DOHH2 (cell line): ENCODE results near the gene SRBD1.

Experiments
- H3F3A ChIP-seq: fragments of 200-600 bp; sonication (generic), shearing (Covaris generic); 2 replicates; pipeline ENCODE4 v1.6.0; 2016; ENCODE audit warnings: antibody characterized with exemption, mild to moderate bottlenecking; ENCODE audit not compliant: control insufficient read depth, insufficient read depth
- H3K27ac ChIP-seq: fragments of 200-600 bp; sonication (generic); 2 replicates; pipeline ENCODE4 v1.5.1; 2014; ENCODE audit warnings: low read depth, mild to moderate bottlenecking, low read length, moderate library complexity
- H3K27me3 ChIP-seq: fragments of 200-600 bp; sonication (generic); 2 replicates; pipeline ENCODE4 v1.6.1; 2014; ENCODE audit warnings: mild to moderate bottlenecking, low read length, mixed read lengths; ENCODE audit not compliant: control insufficient read depth
- H3K36me3 ChIP-seq: fragments of 200-600 bp; sonication (generic); 2 replicates; pipeline ENCODE4 v1.6.1; 2014; ENCODE audit warnings: mild to moderate bottlenecking, low read length, moderate library complexity, mixed read lengths; ENCODE audit not compliant: control insufficient read depth
- H3K4me1 ChIP-seq: fragments of 200-600 bp; sonication (generic); 2 replicates; pipeline ENCODE4 v1.6.1; 2014; ENCODE audit warnings: mild to moderate bottlenecking, low read length, mixed read lengths; ENCODE audit not compliant: control insufficient read depth
- H3K4me2 ChIP-seq: fragments of 200-600 bp; sonication (generic); 2 replicates; pipeline ENCODE4 v1.6.0; 2014; ENCODE audit warnings: mild to moderate bottlenecking, low read length, moderate library complexity
- H3K4me3 ChIP-seq: fragments of 200-600 bp; sonication (generic); 2 replicates; pipeline ENCODE4 v1.5.1; 2014; ENCODE audit warnings: mild to moderate bottlenecking, low read length, mixed read lengths
- H3K79me2 ChIP-seq: fragments of 200-600 bp; sonication (generic); 2 replicates; pipeline ENCODE4 v1.6.1; 2014; ENCODE audit warnings: mild to moderate bottlenecking, low read length, mixed read lengths; ENCODE audit not compliant: control insufficient read depth
- H3K9me2 ChIP-seq: fragments of 200-600 bp; sonication (generic); replicated peaks from 2 replicates; pipeline ENCODE4 v1.6.1; 2014; ENCODE audit warnings: mild to moderate bottlenecking, low read length, mixed read lengths; ENCODE audit not compliant: control insufficient read depth
- H3K9me3 ChIP-seq: fragments of 200-600 bp; sonication (generic); 2 replicates; pipeline ENCODE4 v1.6.1; 2014; ENCODE audit warnings: antibody characterized with exemption, low read length, mixed read lengths; ENCODE audit not compliant: control insufficient read depth, insufficient read depth
- H4K20me1 ChIP-seq: fragments of 200-600 bp; sonication (generic); 2 replicates; pipeline ENCODE4 v1.6.0; 2014; ENCODE audit warnings: low read depth, mild to moderate bottlenecking, antibody characterized with exemption, low read length, moderate library complexity; ENCODE audit not compliant: control insufficient read depth, insufficient read depth
- CTCF ChIP-seq: fragments of 200-600 bp; sonication (generic); IDR thresholded peaks from one replicate; pipeline ENCODE4 v1.5.1; 2014; ENCODE audit warnings: antibody characterized with exemption, mild to moderate bottlenecking, low read depth, low read length; ENCODE audit not compliant: poor library complexity, severe bottlenecking
- EZH2phosphoT487 ChIP-seq: fragments of 200-600 bp; sonication (generic); IDR thresholded peaks from 2 replicates; pipeline ENCODE4 v1.6.1; 2017; ENCODE audit warnings: borderline replicate concordance, mild to moderate bottlenecking, antibody characterized with exemption, low read length, moderate library complexity, mixed read lengths

Gene SRBD1

GRCh38 chr2:45637440-45637839, 26.4 kb upstream of the SRBD1 start:
- Histone ChIP-seq H3K9me2 (no peaks in the 10 kb centered on the region), H3K27me3 (peaks cover 47% of the 10 kb centered on the region), H3K4me2 (no peak overlapping the region), H3K79me2 (no peaks in the 10 kb centered on the region), H3K4me3 (no peak overlapping the region), H3F3A (no peaks in the 10 kb centered on the region), H3K27ac (no peak overlapping the region), H4K20me1 (no peaks in the 10 kb centered on the region), H3K36me3 (no peaks in the 10 kb centered on the region), H3K9me3 (no peaks in the 10 kb centered on the region), H3K4me1 (no peaks in the 10 kb centered on the region)
- no peak for TF ChIP-seq EZH2phosphoT487
- TF ChIP-seq CTCF, result no peak

- no peak overlapping the region for H3K4me3 ChIP-seq
- H3K4me1 ChIP-seq, result no peaks in the 10 kb centered on the region
- H3K27me3 ChIP-seq, result peaks cover 51% of the 10 kb centered on the region
- no peaks in the 10 kb centered on the region for H3K36me3 ChIP-seq
- no peak for TF ChIP-seq EZH2phosphoT487
- no peak for TF ChIP-seq CTCF
- H3F3A ChIP-seq, result no peaks in the 10 kb centered on the region
- H3K9me2 ChIP-seq, result no peaks in the 10 kb centered on the region
- H4K20me1 ChIP-seq, result no peaks in the 10 kb centered on the region
- no peaks in the 10 kb centered on the region for H3K79me2 ChIP-seq
- H3K4me2 ChIP-seq, result no peak overlapping the region
- no peaks in the 10 kb centered on the region for H3K9me3 ChIP-seq
- no peak overlapping the region for H3K27ac ChIP-seq
Observed at GRCh38 chr2:45636008-45636407, 24.9 kb upstream of the SRBD1 start.

GRCh38 chr2:45634223-45634622, 23.2 kb upstream of the SRBD1 start:
- Histone ChIP-seq H3K9me3 (no peaks in the 10 kb centered on the region), H3K79me2 (no peaks in the 10 kb centered on the region), H3F3A (no peaks in the 10 kb centered on the region), H3K4me3 (no peak overlapping the region), H3K36me3 (no peaks in the 10 kb centered on the region), H3K27me3 (peaks cover 55% of the 10 kb centered on the region), H3K4me1 (no peaks in the 10 kb centered on the region), H3K4me2 (no peak overlapping the region), H4K20me1 (no peaks in the 10 kb centered on the region), H3K27ac (no peak overlapping the region), H3K9me2 (no peaks in the 10 kb centered on the region)
- TF ChIP-seq CTCF (no peak), EZH2phosphoT487 (no peak)

GRCh38 chr2:45631955-45632354, 20.9 kb upstream of the SRBD1 start:
- no peaks in the 10 kb centered on the region for H3F3A ChIP-seq
- H3K4me3 ChIP-seq, result no peak overlapping the region

More at GRCh38 chr2:45631955-45632354, 20.9 kb upstream of the SRBD1 start:
- Histone ChIP-seq H4K20me1 (no peaks in the 10 kb centered on the region), H3K4me1 (no peaks in the 10 kb centered on the region), H3K79me2 (no peaks in the 10 kb centered on the region), H3K9me3 (no peaks in the 10 kb centered on the region), H3K4me2 (no peak overlapping the region), H3K27ac (no peak overlapping the region), H3K36me3 (no peaks in the 10 kb centered on the region), H3K27me3 (peaks cover 51% of the 10 kb centered on the region), H3K9me2 (no peaks in the 10 kb centered on the region)
- TF ChIP-seq EZH2phosphoT487 (no peak), CTCF (no peak)
